Common myeloid progenitor, CD34-positive (primary cell): ENCODE measurements around the gene CDKN2B-AS1.
A peak's percentile ranks its signal among the peaks of the same experiment; 100 is the strongest.

Source experiments
- CTCF ChIA-PET: fragments of 350-600 bp; sonication (Branson Sonifier 250); formaldehyde crosslinking; loops from one replicate; lab custom pipeline; 2021; ENCODE audit warnings: antibody characterized with exemption; lab: Charles Lee
- POLR2A ChIA-PET: fragments of 350-600 bp; sonication (Branson Sonifier 250); formaldehyde crosslinking; loops from one replicate; lab custom pipeline; 2021; ENCODE audit warnings: antibody characterized with exemption; lab: Charles Lee
- DNase-seq, 3 donors: peaks; one replicate each; pipeline versions ENCODE4 v3.0.0 to v3.0.0-alpha.2; 2013
- H3K27ac ChIP-seq, 2 experiments: 1 replicate in 1 of 2; 2 replicates in 1 of 2; pipeline ENCODE4 v1.7.0; 2013; ENCODE audit warnings: inconsistent platforms in 2 of 2, low read length in 2 of 2, mild to moderate bottlenecking in 2 of 2, low read depth in 1 of 2, moderate library complexity in 1 of 2; ENCODE audit not compliant: severe bottlenecking in 2 of 2, insufficient read depth in 1 of 2, poor library complexity in 1 of 2
- H3K27me3 ChIP-seq, 5 experiments: replicated peaks in 2 of 5; 1 replicate in 3 of 5; 2 replicates in 2 of 5; pipeline versions ENCODE4 v1.6.1 to v1.7.0; 2013; ENCODE audit warnings: low read length in 4 of 5, mild to moderate bottlenecking in 2 of 5, moderate library complexity in 2 of 5, inconsistent platforms in 1 of 5; ENCODE audit not compliant: insufficient read depth in 5 of 5, control insufficient read depth in 4 of 5
- H3K36me3 ChIP-seq, 4 experiments: 1 replicate in 2 of 4; 2 replicates in 2 of 4; pipeline versions ENCODE4 v1.6.1 to v1.7.0; 2013; ENCODE audit warnings: low read length in 3 of 4, control low read depth in 1 of 4, mild to moderate bottlenecking in 1 of 4; ENCODE audit not compliant: control insufficient read depth in 4 of 4, insufficient read depth in 4 of 4
- H3K4me1 ChIP-seq, 4 experiments: 1 replicate in 3 of 4; 2 replicates in 1 of 4; pipeline versions ENCODE4 v1.6.1 to v1.7.1; 2013; ENCODE audit warnings: low read length in 3 of 4, mild to moderate bottlenecking in 3 of 4, control low read depth in 1 of 4, inconsistent platforms in 1 of 4, moderate library complexity in 1 of 4; ENCODE audit not compliant: control insufficient read depth in 4 of 4, insufficient read depth in 4 of 4; ENCODE audit errors: control extremely low read depth in 1 of 4
- H3K4me3 ChIP-seq, 7 experiments: 1 replicate in 4 of 7; 2 replicates in 3 of 7; pipeline versions ENCODE4 v1.5.1 to v1.7.0; 2013; ENCODE audit warnings: mild to moderate bottlenecking in 7 of 7, low read length in 6 of 7, moderate library complexity in 6 of 7, inconsistent platforms in 2 of 7, low read depth in 2 of 7, control low read depth in 1 of 7; ENCODE audit not compliant: insufficient read depth in 4 of 7, control insufficient read depth in 1 of 7; ENCODE audit errors: extremely low read depth in 1 of 7
- H3K9me3 ChIP-seq, 5 experiments: 1 replicate in 4 of 5; 2 replicates in 1 of 5; pipeline versions ENCODE4 v1.6.1 to v1.7.1; 2013; ENCODE audit warnings: low read length in 4 of 5, mild to moderate bottlenecking in 2 of 5, inconsistent platforms in 1 of 5, low read depth in 1 of 5, moderate library complexity in 1 of 5; ENCODE audit not compliant: control insufficient read depth in 4 of 5, insufficient read depth in 2 of 5; ENCODE audit errors: control extremely low read depth in 1 of 5
- WGBS: methylation state at CpG from one replicate; pipeline ENCODE4 v1.1.5; 2013; ENCODE audit not compliant: insufficient coverage; 5-methylcytosine and 5-hydroxymethylcytosine counted together

CDKN2B-AS1 gene

GRCh38 chr9:22041344-22041743 is 46.8 kb downstream of the CDKN2B-AS1 start:
- Histone ChIP-seq H3K4me1 (no peaks in the 10 kb centered on the region), H3K27me3 (peaks cover 17 to 83% (median 53%) of the 10 kb centered on the region in 5 experiments), H3K4me3 (no peak overlapping the region), H3K9me3 (no peaks in the 10 kb centered on the region), H3K27ac (no peak overlapping the region), H3K36me3 (no peaks in the 10 kb centered on the region)
- no peak for DNase-seq
- ChIA-PET POLR2A (no interaction called here), CTCF (interaction anchor here (1.0 to 3.8 kb wide), 4 partner anchors 9 to 234 kb away, joined by 3 to 26 read pairs (median 8); no protein-coding TSS in a partner anchor)
- WGBS = no CpG with 5 or more reads among the region's 1 CpG

GRCh38 chr9:22041775-22042174 is 47.2 kb downstream of the CDKN2B-AS1 start:
- H3K4me1 ChIP-seq = no peaks in the 10 kb centered on the region
- no peak for DNase-seq
- H3K4me3 ChIP-seq = no peak overlapping the region
- H3K36me3 ChIP-seq = no peaks in the 10 kb centered on the region
- peaks cover 18 to 84% (median 55%) of the 10 kb centered on the region in 5 experiments for H3K27me3 ChIP-seq
- POLR2A ChIA-PET = no interaction called here
- CTCF ChIA-PET = interaction anchor here (0.9 to 3.8 kb wide), 3 partner anchors 9 to 228 kb away, joined by 3 to 26 read pairs (median 5); no protein-coding TSS in a partner anchor
- H3K9me3 ChIP-seq = no peaks in the 10 kb centered on the region
- no CpG with 5 or more reads among the region's 1 CpG for WGBS
- H3K27ac ChIP-seq = no peak overlapping the region

- Histone ChIP-seq H3K4me1 (no peaks in the 10 kb centered on the region), H3K9me3 (no peaks in the 10 kb centered on the region), H3K27me3 (peaks cover 21 to 95% (median 61%) of the 10 kb centered on the region in 5 experiments), H3K4me3 (no peak overlapping the region), H3K36me3 (no peaks in the 10 kb centered on the region), H3K27ac (no peak overlapping the region)
- ChIA-PET POLR2A (no interaction called here), CTCF (no interaction called here)
- no CpG with 5 or more reads among the region's 3 CpGs for WGBS
- DNase-seq = no peak
These were observed 49.3 kb downstream of the CDKN2B-AS1 start for GRCh38 chr9:22043928-22044327.

DNA sequence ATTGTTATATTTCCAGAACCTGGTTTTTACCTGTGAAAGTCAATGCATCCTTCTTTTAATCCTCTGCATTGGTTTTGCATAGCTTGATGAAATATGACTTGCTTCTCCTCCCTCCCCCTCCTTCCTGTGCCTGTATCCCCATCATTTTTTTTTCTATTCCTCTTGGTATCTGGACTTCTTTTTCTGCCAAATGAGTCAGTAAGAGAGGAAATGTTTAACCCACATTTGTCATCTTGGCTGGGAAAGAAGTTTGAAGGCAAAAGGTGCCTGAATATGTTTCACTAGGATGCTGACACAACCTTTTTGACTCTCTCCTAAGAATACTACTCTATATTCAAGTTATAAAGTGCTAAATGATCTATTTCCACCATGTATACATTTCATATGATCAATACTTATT is 50.0 kb downstream of the CDKN2B-AS1 start:
- no peaks in the 10 kb centered on the region for H3K36me3 ChIP-seq
- ChIA-PET POLR2A (no interaction called here), CTCF (interaction anchor here (1.4 kb wide), 1 partner anchor 408 kb away, joined by 3 read pairs; no protein-coding TSS in a partner anchor)
- H3K27me3 ChIP-seq = peaks cover 25 to 97% (median 61%) of the 10 kb centered on the region in 5 experiments
- no peaks in the 10 kb centered on the region for H3K4me1 ChIP-seq
- no peak overlapping the region for H3K4me3 ChIP-seq
- H3K27ac ChIP-seq = no peak overlapping the region
- H3K9me3 ChIP-seq = no peaks in the 10 kb centered on the region
- DNase-seq = no peak

GRCh38 chr9:22045423-22045822 is 50.8 kb downstream of the CDKN2B-AS1 start:
- Histone ChIP-seq H3K4me1 (peaks cover 2 to 7% (median 4%) of the 10 kb centered on the region in 4 experiments), H3K27me3 (peaks cover 21 to 93% (median 56%) of the 10 kb centered on the region in 5 experiments), H3K36me3 (no peaks in the 10 kb centered on the region), H3K27ac (no peak overlapping the region), H3K4me3 (no peak overlapping the region), H3K9me3 (no peaks in the 10 kb centered on the region)
- ChIA-PET CTCF (interaction anchor here (1.2 to 1.4 kb wide), 4 partner anchors 9 to 407 kb away, joined by 3 to 4 read pairs (median 3); no protein-coding TSS in a partner anchor), POLR2A (no interaction called here)
- DNase-seq = peak in 1 of 3 donors; percentile 26

DNA sequence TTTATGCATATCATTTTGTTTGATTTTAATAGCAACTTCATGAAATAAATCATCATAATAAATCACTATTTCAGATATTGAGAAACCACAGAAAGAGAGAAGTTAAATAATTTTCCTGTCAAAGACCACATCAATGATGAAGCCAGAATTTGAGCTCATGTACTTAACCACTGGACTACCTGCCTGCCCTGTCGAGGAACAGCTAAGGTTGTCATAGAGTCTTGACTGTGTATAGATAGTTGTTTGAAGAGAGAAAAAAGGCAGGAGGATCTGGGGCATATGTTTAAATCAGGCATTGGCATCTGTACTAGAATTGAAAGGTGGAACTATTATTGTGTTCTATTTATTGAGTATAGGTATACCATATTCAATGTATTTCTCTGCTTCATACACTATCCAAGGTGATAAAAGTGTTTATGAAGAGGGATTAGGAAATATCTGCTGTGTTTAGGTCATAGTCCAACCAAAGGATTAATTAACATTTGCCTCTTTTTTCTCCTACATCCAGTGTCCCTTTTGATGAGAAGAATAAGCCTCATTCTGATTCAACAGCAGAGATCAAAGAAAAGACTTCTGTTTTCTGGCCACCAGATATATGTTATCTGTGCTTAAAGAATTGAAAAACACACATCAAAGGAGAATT is 51.8 kb downstream of the CDKN2B-AS1 start:
- 29% methylated on average over 1 of the region's 1 CpG for WGBS
- Histone ChIP-seq H3K36me3 (no peaks in the 10 kb centered on the region), H3K27me3 (peaks cover 19 to 84% (median 50%) of the 10 kb centered on the region in 5 experiments), H3K4me3 (no peak overlapping the region), H3K4me1 (peaks cover 7 to 14% (median 13%) of the 10 kb centered on the region in 4 experiments), H3K9me3 (no peaks in the 10 kb centered on the region), H3K27ac (no peak overlapping the region)
- POLR2A ChIA-PET = no interaction called here
- DNase-seq = peak in 2 of 3 donors; percentile 18 to 31
- CTCF ChIA-PET = interaction anchor here (0.6 to 1.3 kb wide), 4 partner anchors 9 to 75 kb away, joined by 3 to 4 read pairs (median 4); no protein-coding TSS in a partner anchor

DNA sequence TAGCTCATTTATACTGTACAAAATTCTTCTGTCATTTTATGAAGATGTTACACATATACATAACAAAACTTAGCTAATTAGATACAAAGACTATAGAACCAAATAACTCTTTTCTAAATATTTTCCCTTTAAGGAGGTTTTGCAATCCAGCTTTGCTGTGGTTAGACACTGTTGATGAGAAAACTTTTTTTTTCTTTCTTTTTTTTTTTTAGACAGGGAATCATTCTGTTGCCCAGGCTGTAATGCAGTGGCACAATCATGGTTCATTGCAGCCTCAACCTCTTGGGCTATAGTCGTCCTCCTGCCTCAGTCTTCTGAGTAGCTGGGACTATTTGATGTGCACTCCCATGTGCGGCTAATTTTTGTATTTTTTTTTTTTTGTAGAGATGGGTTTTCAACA is 53.0 kb downstream of the CDKN2B-AS1 start:
- no peaks in the 10 kb centered on the region for H3K36me3 ChIP-seq
- no peak for DNase-seq
- H3K27me3 ChIP-seq = peaks cover 15 to 80% (median 49%) of the 10 kb centered on the region in 5 experiments
- H3K9me3 ChIP-seq = no peaks in the 10 kb centered on the region
- H3K4me1 ChIP-seq = peaks cover 7 to 21% (median 14%) of the 10 kb centered on the region in 4 experiments
- ChIA-PET POLR2A (interaction anchor here (0.6 kb wide), 1 partner anchor 71 kb away, joined by 3 read pairs; no protein-coding TSS in a partner anchor), CTCF (interaction anchor here (0.9 to 1.5 kb wide), 4 partner anchors 10 to 188 kb away, joined by 3 to 10 read pairs (median 3); no protein-coding TSS in a partner anchor)
- H3K4me3 ChIP-seq = no peak overlapping the region
- no peak overlapping the region for H3K27ac ChIP-seq
- WGBS = 100% methylated on average over 1 of the region's 2 CpGs
